ENCODE results near the gene ERC2.
"Not testable (repeated sequence)": the region's sequence is repeated elsewhere in the genome, so short reads cannot be mapped to it uniquely, and the experiment has no call there.

Gene ERC2

GRCh38 chr3:56113231-56113630 lies 355.0 kb downstream of the ERC2 start:
- DNase-seq, result no peak

- DNase-seq, result no peak
Measured at GRCh38 chr3:56111606-56112304, 356.5 kb downstream of the ERC2 start.

GRCh38 chr3:56110886-56111285 lies 357.4 kb downstream of the ERC2 start:
- DNase-seq, result no peak

- DNase-seq, result no peak
Measured at GRCh38 chr3:56107157-56107556, 361.1 kb downstream of the ERC2 start.

GRCh38 chr3:56102032-56102431 lies 366.2 kb downstream of the ERC2 start:
- DNase-seq, result no peak

- no peak for DNase-seq
Measured at GRCh38 chr3:56101576-56101975, 366.7 kb downstream of the ERC2 start.

GRCh38 chr3:56096999-56097398 lies 371.3 kb downstream of the ERC2 start:
- DNase-seq, result no peak

GRCh38 chr3:56094170-56094569 lies 374.1 kb downstream of the ERC2 start:
- no peak for DNase-seq

GRCh38 chr3:56089739-56090138 lies 378.5 kb downstream of the ERC2 start:
- DNase-seq, result no peak

GRCh38 chr3:56087451-56088053 lies 380.7 kb downstream of the ERC2 start:
- no peak for DNase-seq

- no peak for DNase-seq
Measured at GRCh38 chr3:56086355-56086754, 381.9 kb downstream of the ERC2 start.

GRCh38 chr3:56081246-56081645 lies 387.0 kb downstream of the ERC2 start:
- DNase-seq, result no peak

- DNase-seq, result no peak
Measured at GRCh38 chr3:56076746-56077145, 391.5 kb downstream of the ERC2 start.

GRCh38 chr3:56075089-56075488 lies 393.2 kb downstream of the ERC2 start:
- DNase-seq, result no peak

GRCh38 chr3:56069766-56070165 lies 398.5 kb downstream of the ERC2 start:
- no peak for DNase-seq

GRCh38 chr3:56066405-56066804 lies 401.9 kb downstream of the ERC2 start:
- not testable (repeated sequence) for DNase-seq

GRCh38 chr3:56064684-56065083 lies 403.6 kb downstream of the ERC2 start:
- DNase-seq, result no peak

- no peak for DNase-seq
Measured at GRCh38 chr3:56061279-56061626, 407.0 kb downstream of the ERC2 start.

GRCh38 chr3:56060521-56061278 lies 407.6 kb downstream of the ERC2 start:
- no peak for DNase-seq

GRCh38 chr3:56059731-56060130 lies 408.5 kb downstream of the ERC2 start:
- no peak for DNase-seq

- no peak for DNase-seq
Measured at GRCh38 chr3:56055951-56056350, 412.3 kb downstream of the ERC2 start.

- DNase-seq, result no peak
Measured at GRCh38 chr3:56055546-56055945, 412.7 kb downstream of the ERC2 start.

- no peak for DNase-seq
Measured at GRCh38 chr3:56054844-56055243, 413.4 kb downstream of the ERC2 start.

GRCh38 chr3:56053727-56054126 lies 414.5 kb downstream of the ERC2 start:
- DNase-seq, result no peak

All from COR-L47 (cell line).